Mesenchymal stem cell (in vitro differentiated cells and primary cell): ENCODE measurements around the gene MAN1A1.

Experiments used
- DNase-seq: peaks from one replicate; pipeline ENCODE4 v3.0.0-alpha.2; 2013
- H2AFZ ChIP-seq: one replicate; pipeline ENCODE4 v1.6.1; 2013; ENCODE audit warnings: low read depth, mild to moderate bottlenecking, control low read depth, inconsistent platforms, low read length, moderate library complexity
- H2AK5ac ChIP-seq: 2 replicates; pipeline ENCODE4 v1.6.1; 2013; ENCODE audit warnings: low read length, moderate library complexity, mild to moderate bottlenecking, inconsistent platforms; ENCODE audit not compliant: severe bottlenecking
- H2BK120ac ChIP-seq: one replicate; pipeline ENCODE4 v1.6.1; 2013; ENCODE audit warnings: low read depth, mild to moderate bottlenecking, inconsistent platforms, low read length, moderate library complexity
- H2BK12ac ChIP-seq, 2 experiments: one replicate each; pipeline ENCODE4 v1.6.1; 2013; ENCODE audit warnings: inconsistent platforms in 2 of 2, low read length in 2 of 2, mild to moderate bottlenecking in 2 of 2, moderate library complexity in 2 of 2, control low read depth in 1 of 2
- H2BK15ac ChIP-seq: one replicate; pipeline ENCODE4 v1.6.1; 2013; ENCODE audit warnings: mild to moderate bottlenecking, low read depth, inconsistent platforms; ENCODE audit not compliant: poor library complexity, severe bottlenecking
- H2BK5ac ChIP-seq: 2 replicates; pipeline ENCODE4 v1.6.1; 2013; ENCODE audit warnings: low read depth, mild to moderate bottlenecking, low read length, control low read depth, inconsistent platforms; ENCODE audit not compliant: poor library complexity, severe bottlenecking
- H3K14ac ChIP-seq, 2 experiments: one replicate each; pipeline ENCODE4 v1.6.1; 2013; ENCODE audit warnings: inconsistent platforms in 2 of 2, low read length in 2 of 2, control low read depth in 1 of 2, mild to moderate bottlenecking in 1 of 2, moderate library complexity in 1 of 2
- H3K18ac ChIP-seq, 2 experiments: one replicate each; pipeline ENCODE4 v1.6.1; 2013; ENCODE audit warnings: inconsistent platforms in 2 of 2, low read length in 2 of 2, control low read depth in 1 of 2, low read depth in 1 of 2, mild to moderate bottlenecking in 1 of 2
- H3K23ac ChIP-seq, 2 experiments: one replicate each; pipeline ENCODE4 v1.6.1; 2013; ENCODE audit warnings: inconsistent platforms in 2 of 2, low read length in 2 of 2, mild to moderate bottlenecking in 2 of 2, moderate library complexity in 2 of 2, control low read depth in 1 of 2
- H3K27ac ChIP-seq: 2 replicates; pipeline ENCODE4 v1.5.1; 2013; ENCODE audit warnings: mild to moderate bottlenecking, moderate library complexity, low read length, control low read depth, inconsistent platforms; ENCODE audit not compliant: poor library complexity, severe bottlenecking
- H3K27me3 ChIP-seq, 2 experiments: 2 replicates each; pipeline versions ENCODE4 v1.6.1 to v1.7.0; 2013; ENCODE audit warnings: low read length in 2 of 2, mild to moderate bottlenecking in 2 of 2, moderate library complexity in 2 of 2, control low read depth in 1 of 2, inconsistent platforms in 1 of 2; ENCODE audit not compliant: control insufficient read depth in 1 of 2, insufficient read depth in 1 of 2
- H3K36me3 ChIP-seq, 2 experiments: 2 replicates each; pipeline versions ENCODE4 v1.6.1 to v1.7.0; 2013; ENCODE audit warnings: low read length in 2 of 2, control low read depth in 1 of 2, inconsistent platforms in 1 of 2, low read depth in 1 of 2, mild to moderate bottlenecking in 1 of 2; ENCODE audit not compliant: insufficient read depth in 2 of 2, control insufficient read depth in 1 of 2
- H3K4ac ChIP-seq, 2 experiments: one replicate each; pipeline ENCODE4 v1.6.1; 2013; ENCODE audit warnings: inconsistent platforms in 2 of 2, low read length in 2 of 2, mild to moderate bottlenecking in 2 of 2, moderate library complexity in 2 of 2, control low read depth in 1 of 2, low read depth in 1 of 2
- H3K4me1 ChIP-seq: 2 replicates; pipeline ENCODE4 v1.6.1; 2013; ENCODE audit warnings: low read depth, low read length, control low read depth; ENCODE audit not compliant: control insufficient read depth, insufficient read depth
- H3K4me2 ChIP-seq: 2 replicates; pipeline ENCODE4 v1.6.1; 2013; ENCODE audit warnings: low read length, mild to moderate bottlenecking, inconsistent platforms; ENCODE audit not compliant: poor library complexity, severe bottlenecking
- H3K4me3 ChIP-seq, 2 experiments: 2 replicates each; pipeline versions ENCODE4 v1.5.1 to v1.7.0; 2013; ENCODE audit warnings: low read length in 2 of 2, mild to moderate bottlenecking in 2 of 2, control low read depth in 1 of 2, low read depth in 1 of 2; ENCODE audit not compliant: insufficient read depth in 1 of 2
- H3K79me1 ChIP-seq: replicated peaks from 2 replicates; pipeline ENCODE4 v1.6.1; 2013; ENCODE audit warnings: mild to moderate bottlenecking, control low read depth, low read length, inconsistent platforms; ENCODE audit not compliant: poor library complexity, severe bottlenecking
- H3K9ac ChIP-seq: 2 replicates; pipeline ENCODE4 v1.7.0; 2013; ENCODE audit warnings: mild to moderate bottlenecking, low read length, moderate library complexity
- H3K9me3 ChIP-seq: 2 replicates; pipeline ENCODE4 v1.7.0; 2013; ENCODE audit warnings: mild to moderate bottlenecking, low read length; ENCODE audit not compliant: control insufficient read depth
- H4K8ac ChIP-seq: one replicate; pipeline ENCODE4 v1.6.1; 2013; ENCODE audit warnings: inconsistent platforms, mild to moderate bottlenecking, low read length, moderate library complexity
- H4K91ac ChIP-seq: one replicate; pipeline ENCODE4 v1.6.1; 2013; ENCODE audit warnings: mild to moderate bottlenecking, low read length, inconsistent platforms
- WGBS: methylation state at CpG from one replicate; pipeline ENCODE4 v1.1.7; 2013; ENCODE audit warnings: mixed read lengths; 5-methylcytosine and 5-hydroxymethylcytosine counted together

Gene MAN1A1

GRCh38 chr6:119330520-119331113, 18.9 kb downstream of the MAN1A1 start:
- Histone ChIP-seq H3K36me3 (peaks cover 3 to 55% of the 10 kb centered on the region in 2 experiments), H3K23ac (no peak overlapping the region), H3K18ac (no peak overlapping the region), H3K9me3 (no peaks in the 10 kb centered on the region), H3K4ac (no peak overlapping the region), H3K9ac (no peak overlapping the region), H3K27ac (no peak overlapping the region), H2AFZ (no peak overlapping the region), H3K4me1 (no peaks in the 10 kb centered on the region), H2AK5ac (no peak overlapping the region), H4K8ac (no peak overlapping the region), H2BK12ac (no peak overlapping the region), H3K79me1 (peaks cover 21% of the 10 kb centered on the region), H4K91ac (no peak overlapping the region), H3K14ac (no peak overlapping the region), H3K4me2 (no peak overlapping the region), H2BK120ac (no peak overlapping the region), H2BK5ac (no peak overlapping the region), H3K4me3 (no peak overlapping the region), H2BK15ac (no peak overlapping the region), H3K27me3 (no peaks in the 10 kb centered on the region)
- 93% methylated on average over 4 of the region's 4 CpGs for WGBS
- DNase-seq, result no peak

GRCh38 chr6:119329794-119330180, 19.8 kb downstream of the MAN1A1 start:
- Histone ChIP-seq H3K9me3 (no peaks in the 10 kb centered on the region), H2AK5ac (no peak overlapping the region), H3K23ac (no peak overlapping the region), H3K27ac (no peak overlapping the region), H3K4me3 (no peak overlapping the region), H3K18ac (no peak overlapping the region), H3K79me1 (peaks cover 21% of the 10 kb centered on the region), H3K14ac (no peak overlapping the region), H2BK5ac (no peak overlapping the region), H2BK120ac (no peak overlapping the region), H2BK12ac (no peak overlapping the region), H3K4ac (no peak overlapping the region), H4K8ac (no peak overlapping the region), H3K9ac (no peak overlapping the region), H3K4me2 (no peak overlapping the region), H2BK15ac (no peak overlapping the region), H4K91ac (no peak overlapping the region), H3K4me1 (no peaks in the 10 kb centered on the region), H2AFZ (no peak overlapping the region), H3K36me3 (peaks cover 3 to 57% of the 10 kb centered on the region in 2 experiments), H3K27me3 (no peaks in the 10 kb centered on the region)
- DNase-seq, result no peak

GRCh38 chr6:119328892-119329793, 20.4 kb downstream of the MAN1A1 start:
- DNase-seq, result no peak
- no peak overlapping the region for H2AFZ ChIP-seq
- no peak overlapping the region for H2BK15ac ChIP-seq
- H3K27me3 ChIP-seq, result no peaks in the 10 kb centered on the region
- no peak overlapping the region for H2BK120ac ChIP-seq
- H4K91ac ChIP-seq, result no peak overlapping the region
- no peak overlapping the region for H3K27ac ChIP-seq
- no peaks in the 10 kb centered on the region for H3K4me1 ChIP-seq
- H3K14ac ChIP-seq, result no peak overlapping the region
- H3K9ac ChIP-seq, result no peak overlapping the region
- no peak overlapping the region for H2BK5ac ChIP-seq
- H3K4ac ChIP-seq, result no peak overlapping the region
- 97% methylated on average over 4 of the region's 4 CpGs for WGBS
- H2BK12ac ChIP-seq, result no peak overlapping the region
- peaks cover 23% of the 10 kb centered on the region for H3K79me1 ChIP-seq
- H3K4me3 ChIP-seq, result no peak overlapping the region
- H3K18ac ChIP-seq, result no peak overlapping the region
- peaks cover 3 to 59% of the 10 kb centered on the region in 2 experiments for H3K36me3 ChIP-seq
- no peaks in the 10 kb centered on the region for H3K9me3 ChIP-seq
- H3K4me2 ChIP-seq, result no peak overlapping the region
- no peak overlapping the region for H3K23ac ChIP-seq
- no peak overlapping the region for H2AK5ac ChIP-seq
- no peak overlapping the region for H4K8ac ChIP-seq

GRCh38 chr6:119328254-119328653, 21.3 kb downstream of the MAN1A1 start:
- no peak overlapping the region for H2BK12ac ChIP-seq
- no peak overlapping the region for H3K4me3 ChIP-seq
- DNase-seq, result no peak
- H3K4me1 ChIP-seq, result no peaks in the 10 kb centered on the region
- no peak overlapping the region for H2AFZ ChIP-seq
- H3K36me3 ChIP-seq, result peaks cover 3 to 62% of the 10 kb centered on the region in 2 experiments
- H4K91ac ChIP-seq, result no peak overlapping the region
- no peak overlapping the region for H2AK5ac ChIP-seq
- no peak overlapping the region for H3K4me2 ChIP-seq
- 96% methylated on average over 2 of the region's 2 CpGs for WGBS
- no peaks in the 10 kb centered on the region for H3K9me3 ChIP-seq
- no peak overlapping the region for H3K14ac ChIP-seq
- H2BK120ac ChIP-seq, result no peak overlapping the region
- no peak overlapping the region for H2BK5ac ChIP-seq
- H4K8ac ChIP-seq, result no peak overlapping the region
- no peak overlapping the region for H3K27ac ChIP-seq
- H3K27me3 ChIP-seq, result no peaks in the 10 kb centered on the region
- no peak overlapping the region for H3K9ac ChIP-seq
- H3K18ac ChIP-seq, result no peak overlapping the region
- no peak overlapping the region for H2BK15ac ChIP-seq
- H3K79me1 ChIP-seq, result peaks cover 22% of the 10 kb centered on the region
- H3K23ac ChIP-seq, result no peak overlapping the region
- no peak overlapping the region for H3K4ac ChIP-seq
